Natural killer cell (primary cell): ENCODE results near the gene MAD1L1. TPM values are rescaled to one million over a fixed set of nuclear protein-coding genes. Genes with fewer than 3 reads are reported as not detected.
A peak's percentile ranks its signal among the peaks of the same experiment; 100 is the strongest.

Experiments
- ATAC-seq, 3 donors: fragments of 150-1000 bp in 2 of 3; fragments of 200-7000 bp in 1 of 3; cut with Tn5 transposase; 1 replicate in 1 of 3; 2 replicates in 2 of 3; pipeline ENCODE4 v1.10.0; 2021; ENCODE audit warnings: mild to moderate bottlenecking in 2 of 3, moderate library complexity in 2 of 3
- DNase-seq, 2 donors: peaks; one replicate each; pipeline versions ENCODE4 v3.0.0 to v3.0.0-alpha.2; 2013 to 2021; ENCODE audit warnings: mixed read lengths in 1 of 2
- H3K27ac ChIP-seq: one replicate; pipeline ENCODE4 v1.5.1; 2013; ENCODE audit warnings: mild to moderate bottlenecking, low read length
- H3K27me3 ChIP-seq: one replicate; pipeline ENCODE4 v1.6.1; 2013; ENCODE audit warnings: low read length; ENCODE audit not compliant: control insufficient read depth, insufficient read depth
- H3K36me3 ChIP-seq: one replicate; pipeline ENCODE4 v1.6.1; 2013; ENCODE audit warnings: low read length; ENCODE audit not compliant: control insufficient read depth, insufficient read depth
- H3K4me1 ChIP-seq: one replicate; pipeline ENCODE4 v1.6.1; 2013; ENCODE audit warnings: low read length; ENCODE audit not compliant: control insufficient read depth, insufficient read depth
- H3K4me3 ChIP-seq: one replicate; pipeline ENCODE4 v1.5.1; 2013; ENCODE audit warnings: low read length
- H3K9me3 ChIP-seq: one replicate; pipeline ENCODE4 v1.6.1; 2013; ENCODE audit warnings: low read length; ENCODE audit not compliant: control insufficient read depth, insufficient read depth
- H3K27ac Mint-ChIP-seq, 2 donors: one replicate each; pipeline ENCODE4 v1.8.0; 2022; ENCODE audit warnings: mild to moderate bottlenecking in 2 of 2, mixed read lengths in 2 of 2, moderate library complexity in 1 of 2
- H3K27me3 Mint-ChIP-seq, 2 donors: one replicate each; pipeline ENCODE4 v1.8.0; 2022; ENCODE audit warnings: low read depth in 2 of 2, mixed read lengths in 2 of 2
- H3K36me3 Mint-ChIP-seq: one replicate; pipeline ENCODE4 v1.8.0; 2022; ENCODE audit warnings: mixed read lengths
- H3K4me1 Mint-ChIP-seq, 2 donors: one replicate each; pipeline ENCODE4 v1.8.0; 2022; ENCODE audit warnings: mixed read lengths in 2 of 2
- H3K4me3 Mint-ChIP-seq: one replicate; pipeline ENCODE4 v1.8.0; 2022; ENCODE audit warnings: mild to moderate bottlenecking, moderate library complexity, mixed read lengths
- H3K9me3 Mint-ChIP-seq, 2 donors: one replicate each; pipeline ENCODE4 v1.8.0; 2022; ENCODE audit warnings: mixed read lengths in 2 of 2
- CTCF ChIP-seq: fragments of 200-600 bp; IDR thresholded peaks from one replicate; pipeline ENCODE4 v1.8.0; 2022; ENCODE audit warnings: antibody characterized with exemption
- WGBS: methylation state at CpG from one replicate; pipeline ENCODE4 v1.1.7; 2013; ENCODE audit warnings: missing lambda C conversion rate; ENCODE audit not compliant: insufficient coverage; 5-methylcytosine and 5-hydroxymethylcytosine counted together
- intact Hi-C: fragments of 100-400 bp; cut with micrococcal nuclease; formaldehyde crosslinking; loops from one replicate; pipeline ENCODE4 v1.14.2; 2022
- total RNA-seq, 4 donors: library from RNA; stranded (reverse); fragments of 120-200 nt in 1 of 4; gene quantifications; one replicate each; pipeline versions ENCODE4 v1.2.3 to v1.2.4, GENCODE V29; 2013 to 2022

The MAD1L1 gene
- total RNA-seq, 3 donors from 2014 or later (not counting 1 experiment from before 2014, with no cell fraction given), result 53.6 to 81.2 (median 77.4) TPM

GRCh38 chr7:1867370-1868260 is 365.1 kb downstream of the MAD1L1 start:
- no peaks in the 10 kb centered on the region for H3K27me3 ChIP-seq
- Mint-ChIP-seq H3K4me1 (peaks cover 9 to 27% of the 10 kb centered on the region in 2 donors), H3K27me3 (no peaks in the 10 kb centered on the region), H3K36me3 (no peaks in the 10 kb centered on the region), H3K4me3 (no peak overlapping the region), H3K27ac (no peak overlapping the region), H3K9me3 (no peaks in the 10 kb centered on the region)
- intact Hi-C loops, result no loop called here
- WGBS, result 96% methylated on average over 29 of the region's 29 CpGs
- no peaks in the 10 kb centered on the region for H3K4me1 ChIP-seq
- no peak overlapping the region for H3K27ac ChIP-seq
- TF ChIP-seq CTCF, result no peak
- no peaks in the 10 kb centered on the region for H3K9me3 ChIP-seq
- no peak for DNase-seq
- no peaks in the 10 kb centered on the region for H3K36me3 ChIP-seq
- ATAC-seq, result peak in 1 of 3 donors; percentile 12
- H3K4me3 ChIP-seq, result no peak overlapping the region

GRCh38 chr7:1866601-1867000 is 366.1 kb downstream of the MAD1L1 start:
- no peaks in the 10 kb centered on the region for H3K36me3 ChIP-seq
- H3K27me3 ChIP-seq, result no peaks in the 10 kb centered on the region
- no peaks in the 10 kb centered on the region for H3K9me3 Mint-ChIP-seq
- no peak overlapping the region for H3K27ac Mint-ChIP-seq
- H3K4me1 Mint-ChIP-seq, result peaks cover 9 to 25% of the 10 kb centered on the region in 2 donors
- DNase-seq (no peak), ATAC-seq (no peak)
- no peak overlapping the region for H3K4me3 ChIP-seq
- no peak overlapping the region for H3K27ac ChIP-seq
- H3K9me3 ChIP-seq, result no peaks in the 10 kb centered on the region
- H3K4me1 ChIP-seq, result no peaks in the 10 kb centered on the region
- no peaks in the 10 kb centered on the region for H3K36me3 Mint-ChIP-seq
- no peak overlapping the region for H3K4me3 Mint-ChIP-seq
- TF ChIP-seq CTCF, result no peak
- H3K27me3 Mint-ChIP-seq, result no peaks in the 10 kb centered on the region
- WGBS, result 89% methylated on average over 15 of the region's 15 CpGs
- intact Hi-C loops, result no loop called here

GRCh38 chr7:1865571-1866255 is 367.0 kb downstream of the MAD1L1 start:
- WGBS, result 96% methylated on average over 19 of the region's 19 CpGs
- intact Hi-C loops, result no loop called here
- H3K27ac ChIP-seq, result no peak overlapping the region
- no peak for TF ChIP-seq CTCF
- H3K4me3 ChIP-seq, result no peak overlapping the region
- Mint-ChIP-seq H3K4me1 (peaks cover 11 to 25% of the 10 kb centered on the region in 2 donors), H3K36me3 (no peaks in the 10 kb centered on the region), H3K27ac (no peak overlapping the region), H3K9me3 (no peaks in the 10 kb centered on the region), H3K4me3 (no peak overlapping the region), H3K27me3 (no peaks in the 10 kb centered on the region)
- H3K9me3 ChIP-seq, result no peaks in the 10 kb centered on the region
- H3K36me3 ChIP-seq, result no peaks in the 10 kb centered on the region
- DNase-seq, result no peak
- no peaks in the 10 kb centered on the region for H3K4me1 ChIP-seq
- H3K27me3 ChIP-seq, result no peaks in the 10 kb centered on the region
- ATAC-seq, result no peak
